H9 (cell line): Measurements from ENCODE around the gene SERTAD2. TPM values are rescaled to one million over a fixed set of nuclear protein-coding genes. Genes with fewer than 3 reads are reported as not detected.

Experiments used
- DNase-seq: peaks from one replicate; pipeline ENCODE4 v3.0.0-alpha.2; 2017
- H2AFZ ChIP-seq: one replicate; pipeline ENCODE4 v1.6.1; 2013; ENCODE audit warnings: mild to moderate bottlenecking, low read length, control low read depth, moderate library complexity
- H2AK5ac ChIP-seq: 2 replicates; pipeline ENCODE4 v1.6.1; 2013; ENCODE audit warnings: low read length, control low read depth, mixed read lengths; ENCODE audit not compliant: insufficient read length
- H2BK120ac ChIP-seq: one replicate; pipeline ENCODE4 v1.6.1; 2013; ENCODE audit warnings: low read depth, mild to moderate bottlenecking, low read length, control low read depth, inconsistent platforms; ENCODE audit not compliant: poor library complexity, severe bottlenecking
- H2BK12ac ChIP-seq: 2 replicates; pipeline ENCODE4 v1.6.1; 2013; ENCODE audit warnings: low read length, control low read depth, mixed read lengths, low read depth; ENCODE audit not compliant: insufficient read length
- H2BK15ac ChIP-seq: 2 replicates; pipeline ENCODE4 v1.6.1; 2013; ENCODE audit warnings: low read depth, low read length, control low read depth
- H2BK20ac ChIP-seq: one replicate; pipeline ENCODE4 v1.6.1; 2013; ENCODE audit warnings: low read depth, mild to moderate bottlenecking, low read length, control low read depth, inconsistent platforms; ENCODE audit not compliant: poor library complexity, severe bottlenecking
- H2BK5ac ChIP-seq: 2 replicates; pipeline ENCODE4 v1.6.1; 2013; ENCODE audit warnings: low read length, control low read depth, mixed read lengths; ENCODE audit not compliant: insufficient read length
- H3K14ac ChIP-seq: 2 replicates; pipeline ENCODE4 v1.6.1; 2013; ENCODE audit warnings: low read length, control low read depth; ENCODE audit not compliant: insufficient read depth
- H3K18ac ChIP-seq: 2 replicates; pipeline ENCODE4 v1.6.1; 2013; ENCODE audit warnings: low read depth, mild to moderate bottlenecking, mixed read lengths, low read length, control low read depth; ENCODE audit not compliant: insufficient read length
- H3K23ac ChIP-seq: 2 replicates; pipeline ENCODE4 v1.6.1; 2013; ENCODE audit warnings: low read length, control low read depth, mixed read lengths, low read depth; ENCODE audit not compliant: insufficient read length
- H3K23me2 ChIP-seq: 2 replicates; pipeline ENCODE4 v1.6.1; 2013; ENCODE audit warnings: low read depth, mild to moderate bottlenecking, mixed read lengths, low read length, control low read depth; ENCODE audit not compliant: insufficient read length, poor library complexity, severe bottlenecking
- H3K27ac ChIP-seq: 2 replicates; pipeline ENCODE4 v1.5.1; 2013; ENCODE audit warnings: low read length, control low read depth, mixed read lengths, low read depth; ENCODE audit not compliant: insufficient read length
- H3K27me3 ChIP-seq: 2 replicates; pipeline ENCODE4 v1.6.1; 2013; ENCODE audit warnings: low read length, control low read depth, inconsistent platforms; ENCODE audit not compliant: insufficient read depth
- H3K4ac ChIP-seq: 2 replicates; pipeline ENCODE4 v1.6.1; 2013; ENCODE audit warnings: low read depth, mild to moderate bottlenecking, control low read depth, inconsistent platforms, low read length, moderate library complexity
- H3K4me1 ChIP-seq: 2 replicates; pipeline ENCODE4 v1.6.1; 2013; ENCODE audit warnings: low read length, control low read depth, inconsistent platforms; ENCODE audit not compliant: insufficient read depth
- H3K4me2 ChIP-seq: 2 replicates; pipeline ENCODE4 v1.6.1; 2013; ENCODE audit warnings: low read length, control low read depth, mixed read lengths; ENCODE audit not compliant: insufficient read length, insufficient read depth
- H3K56ac ChIP-seq: 2 replicates; pipeline ENCODE4 v1.6.1; 2013; ENCODE audit warnings: low read depth, mild to moderate bottlenecking, mixed read lengths, low read length, control low read depth; ENCODE audit not compliant: insufficient read length
- H3K79me1 ChIP-seq: 2 replicates; pipeline ENCODE4 v1.6.1; 2013; ENCODE audit warnings: low read depth, mild to moderate bottlenecking, moderate library complexity, low read length, control low read depth, inconsistent platforms; ENCODE audit not compliant: insufficient read depth, poor library complexity, severe bottlenecking
- H3K79me2 ChIP-seq: 2 replicates; pipeline ENCODE4 v1.6.1; 2013; ENCODE audit warnings: low read length, control low read depth, inconsistent platforms; ENCODE audit not compliant: insufficient read depth
- H3K9ac ChIP-seq: 2 replicates; pipeline ENCODE4 v1.6.1; 2013; ENCODE audit warnings: low read length, control low read depth, mixed read lengths; ENCODE audit not compliant: insufficient read length; ENCODE audit errors: extremely low read depth
- H3K9me3 ChIP-seq: one replicate; pipeline ENCODE4 v1.6.1; 2013; ENCODE audit warnings: low read depth, low read length, inconsistent platforms; ENCODE audit not compliant: control insufficient read depth
- H3T11ph ChIP-seq: one replicate; pipeline ENCODE4 v1.6.1; 2013; ENCODE audit warnings: mild to moderate bottlenecking, low read length, control low read depth, inconsistent platforms
- H4K20me1 ChIP-seq: one replicate; pipeline ENCODE4 v1.6.1; 2013; ENCODE audit not compliant: control insufficient read depth, insufficient read length, insufficient read depth
- H4K5ac ChIP-seq: 2 replicates; pipeline ENCODE4 v1.6.1; 2013; ENCODE audit warnings: low read depth, mild to moderate bottlenecking, mixed read lengths, low read length, control low read depth; ENCODE audit not compliant: insufficient read length
- H4K8ac ChIP-seq: replicated peaks from 2 replicates; pipeline ENCODE4 v1.6.1; 2013; ENCODE audit warnings: low read length, control low read depth, mixed read lengths, low read depth; ENCODE audit not compliant: insufficient read length
- H4K91ac ChIP-seq: 2 replicates; pipeline ENCODE4 v1.6.1; 2013; ENCODE audit warnings: low read depth, mild to moderate bottlenecking, moderate library complexity, mixed read lengths, low read length, control low read depth; ENCODE audit not compliant: insufficient read length
- H3K27ac Mint-ChIP-seq, 3 experiments: 2 replicates in 2 of 3; 3 replicates in 1 of 3; pipeline ENCODE4 v1.8.0; 2020 to 2021; ENCODE audit warnings: mixed read lengths in 3 of 3, mild to moderate bottlenecking in 1 of 3, moderate library complexity in 1 of 3
- H3K27me3 Mint-ChIP-seq: 2 replicates; pipeline ENCODE4 v1.8.0; 2021; ENCODE audit warnings: low read depth, mild to moderate bottlenecking, moderate library complexity, mixed read lengths
- H3K36me3 Mint-ChIP-seq, 3 experiments: 2 replicates in 2 of 3; 3 replicates in 1 of 3; pipeline ENCODE4 v1.8.0; 2020 to 2021; ENCODE audit warnings: low read depth in 3 of 3, mixed read lengths in 3 of 3; ENCODE audit not compliant: insufficient read depth in 1 of 3
- H3K4me1 Mint-ChIP-seq, 2 experiments: 2 replicates each; pipeline ENCODE4 v1.8.0; 2020; ENCODE audit warnings: mixed read lengths in 2 of 2
- H3K4me3 Mint-ChIP-seq, 2 experiments: 2 replicates in 1 of 2; 3 replicates in 1 of 2; pipeline ENCODE4 v1.8.0; 2020 to 2021; ENCODE audit warnings: mild to moderate bottlenecking in 2 of 2, mixed read lengths in 2 of 2, moderate library complexity in 1 of 2
- H3K9me3 Mint-ChIP-seq, 2 experiments: 2 replicates in 1 of 2; 3 replicates in 1 of 2; pipeline ENCODE4 v1.8.0; 2020; ENCODE audit warnings: mild to moderate bottlenecking in 2 of 2, mixed read lengths in 2 of 2, moderate library complexity in 1 of 2
- CTCF ChIP-seq: fragments of 200-600 bp; sonication (generic); conservative IDR thresholded peaks from 3 replicates; pipeline ENCODE4 v1.8.0; 2021; ENCODE audit warnings: antibody characterized with exemption, mild to moderate bottlenecking
- WGBS: extraction: QIAGEN DNeasy Blood & Tissue Kit; methylation state at CpG from one replicate; pipeline ENCODE4 v1.1.7; 2013; ENCODE audit warnings: missing lambda C conversion rate, low lambda C conversion rate, mixed read lengths; ENCODE audit not compliant: insufficient read length; ENCODE audit errors: extremely low coverage; 5-methylcytosine and 5-hydroxymethylcytosine counted together
- total RNA-seq: library from RNA; stranded (reverse); gene quantifications from 2 replicates; pipeline ENCODE4 v1.2.1, GENCODE V29; 2021

The SERTAD2 gene
- total RNA-seq, 1 experiment from 2014 or later = 3.5 TPM

GRCh38 chr2:64658269-64658668 is 4.6 kb upstream of the SERTAD2 start:
- no CpG with 5 or more reads among the region's 6 CpGs for WGBS
- Histone ChIP-seq H3K18ac (no peak overlapping the region), H3K27me3 (no peaks in the 10 kb centered on the region; the same call in 1 of the 2 replicates), H4K5ac (no peak overlapping the region), H3K56ac (no peak overlapping the region), H2BK5ac (no peak overlapping the region), H4K91ac (no peak overlapping the region), H4K8ac (no peak overlapping the region), H2AFZ (no peak overlapping the region), H3K23ac (no peak overlapping the region), H3T11ph (no peak overlapping the region), H3K4me2 (no peak overlapping the region), H3K9me3 (no peaks in the 10 kb centered on the region), H2BK120ac (no peak overlapping the region), H2BK12ac (no peak overlapping the region), H2BK20ac (no peak overlapping the region), H3K9ac (no peak overlapping the region), H2BK15ac (no peak overlapping the region), H3K79me1 (no peaks in the 10 kb centered on the region), H3K4ac (no peak overlapping the region), H3K4me1 (no peaks in the 10 kb centered on the region), H3K27ac (no peak overlapping the region), H3K23me2 (peaks cover 6% of the 10 kb centered on the region), H3K79me2 (no peaks in the 10 kb centered on the region), H4K20me1 (no peaks in the 10 kb centered on the region), H3K14ac (no peak overlapping the region), H2AK5ac (no peak overlapping the region)
- no peaks in the 10 kb centered on the region for H3K9me3 Mint-ChIP-seq
- no peak overlapping the region for H3K4me3 Mint-ChIP-seq
- H3K36me3 Mint-ChIP-seq = no peaks in the 10 kb centered on the region
- peaks cover 31% of the 10 kb centered on the region for H3K27me3 Mint-ChIP-seq
- no peak for DNase-seq
- TF ChIP-seq CTCF = no peak
- peaks cover 12% of the 10 kb centered on the region in 2 experiments for H3K4me1 Mint-ChIP-seq
- H3K27ac Mint-ChIP-seq = no peak overlapping the region
